Effector CD8-positive, alpha-beta T cell (primary cell): ENCODE measurements around the gene IGFN1.

Experiments
- DNase-seq: peaks from one replicate; lab custom pipeline; 2025; lab: John Stamatoyannopoulos, UW

The IGFN1 gene

DNA sequence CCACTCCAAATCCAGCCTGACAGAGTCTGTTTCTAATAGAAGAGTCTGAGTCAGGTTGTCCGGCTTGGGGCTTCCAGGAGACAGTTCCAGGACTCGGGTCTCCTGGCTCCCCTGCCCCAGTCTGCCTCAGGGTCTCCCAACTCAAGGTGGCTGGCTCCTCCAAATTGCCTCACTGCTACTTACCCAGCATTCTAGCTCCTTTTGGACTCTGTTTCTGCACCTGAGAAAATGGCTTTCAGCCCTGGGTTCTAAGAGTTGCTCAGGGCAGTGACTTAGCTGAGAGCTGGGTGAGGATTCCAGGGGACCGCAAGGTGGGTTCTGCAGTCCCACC, 5.5 kb upstream of the IGFN1 start:
- DNase-seq = no peak

- DNase-seq = no peak
These were observed 5.0 kb upstream of the IGFN1 start for GRCh38 chr1:201185527-201186128.

DNA sequence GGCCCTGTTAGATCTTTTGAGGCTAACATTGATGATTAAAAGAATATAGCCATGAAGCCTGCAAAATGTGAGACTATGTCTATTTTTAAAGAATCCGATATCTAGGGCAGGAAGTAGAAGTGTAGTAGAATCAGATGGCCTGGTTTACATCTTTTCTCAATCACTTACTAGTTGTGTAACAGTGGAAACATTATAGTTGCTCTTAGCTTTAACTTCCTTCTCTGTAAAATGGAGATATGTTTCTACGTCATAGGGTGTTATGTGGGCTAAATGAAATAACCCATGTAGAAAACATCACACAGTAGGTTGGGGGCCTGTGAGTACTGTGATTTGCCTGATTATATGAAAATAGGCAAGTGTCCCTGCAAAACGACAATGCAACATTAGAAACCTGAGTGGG, 4.4 kb upstream of the IGFN1 start:
- DNase-seq = no peak

- no peak for DNase-seq
These were observed 1.5 kb upstream of the IGFN1 start for GRCh38 chr1:201189085-201189484.

GRCh38 chr1:201190005-201190404, 619 bp upstream of the IGFN1 start:
- no peak for DNase-seq

DNA sequence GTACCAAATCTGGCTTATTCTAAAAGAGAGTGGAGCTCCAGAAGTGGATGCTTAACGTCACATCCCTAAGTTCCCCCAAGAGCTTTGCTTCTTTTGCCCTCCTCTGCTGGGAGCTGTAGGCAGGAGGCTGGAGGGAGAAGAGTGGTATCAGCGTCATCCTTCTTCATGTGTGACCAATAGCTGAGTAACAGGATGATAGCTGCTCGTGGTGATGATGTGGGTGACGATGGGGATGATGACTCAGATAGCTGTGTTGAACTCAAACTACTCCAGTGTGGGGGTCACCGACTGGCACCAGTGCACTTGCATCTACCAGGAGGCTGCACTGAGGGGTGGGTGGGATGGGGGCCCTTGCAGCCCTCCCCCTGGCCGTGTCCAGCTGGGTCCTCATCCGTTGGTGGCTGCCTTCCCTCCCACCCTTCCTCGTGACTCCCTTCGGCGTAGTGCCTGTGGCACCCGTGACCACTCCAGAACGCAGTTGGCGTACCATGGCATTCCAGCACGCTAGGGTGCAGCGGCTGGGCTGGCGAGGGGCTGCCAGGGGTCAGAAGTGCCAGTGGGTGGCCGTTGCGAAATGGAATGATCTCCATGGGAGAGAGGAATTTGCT, 1.1 kb downstream of the IGFN1 start:
- no peak for DNase-seq

DNA sequence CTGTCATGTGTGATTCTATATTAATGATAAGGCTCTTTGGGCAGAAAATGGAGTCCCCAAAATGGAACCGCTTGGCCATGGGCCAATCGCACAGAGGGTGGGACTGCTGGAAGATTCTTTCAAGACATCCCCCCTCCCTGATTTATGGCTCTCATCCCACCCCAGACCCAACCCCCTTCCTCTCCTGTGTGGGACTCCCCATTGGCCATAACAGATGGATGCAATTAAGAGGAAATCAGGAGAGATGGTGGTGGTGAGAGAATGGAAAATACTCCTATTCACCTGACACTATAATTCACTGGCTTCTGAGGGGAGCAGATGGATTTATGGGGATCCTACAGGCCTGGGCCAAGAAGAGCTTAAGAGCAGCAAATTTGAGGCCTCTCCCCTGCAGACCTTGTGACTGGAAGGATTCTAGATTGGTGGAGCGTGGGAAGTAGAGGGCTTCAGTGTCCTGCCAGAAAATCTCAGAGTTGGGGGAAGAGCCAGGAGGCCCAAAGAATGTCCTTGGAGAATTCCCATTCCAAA, 1.7 kb downstream of the IGFN1 start:
- no peak for DNase-seq

GRCh38 chr1:201194046-201194445, 3.4 kb downstream of the IGFN1 start:
- no peak for DNase-seq

GRCh38 chr1:201198598-201198997, 8.0 kb downstream of the IGFN1 start:
- no peak for DNase-seq

DNA sequence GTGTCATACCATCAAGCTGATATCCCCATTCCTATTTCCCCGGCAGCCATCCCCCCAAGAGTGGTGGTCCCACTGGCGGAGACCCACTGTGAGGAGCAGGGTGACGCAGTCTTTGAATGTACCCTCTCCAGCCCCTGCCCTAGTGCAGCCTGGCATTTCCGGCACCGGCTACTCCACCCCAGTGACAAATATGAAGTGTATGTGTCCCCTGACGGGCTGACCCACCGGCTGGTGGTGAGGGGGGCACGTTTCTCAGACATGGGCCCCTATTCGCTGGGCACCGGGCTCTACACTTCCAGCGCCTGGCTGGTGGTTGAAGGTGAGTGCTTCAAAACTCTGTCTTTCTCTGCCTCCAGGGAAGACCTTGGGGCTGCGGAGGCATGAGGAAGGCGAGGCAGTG, 14.4 kb downstream of the IGFN1 start:
- DNase-seq = no peak

DNA sequence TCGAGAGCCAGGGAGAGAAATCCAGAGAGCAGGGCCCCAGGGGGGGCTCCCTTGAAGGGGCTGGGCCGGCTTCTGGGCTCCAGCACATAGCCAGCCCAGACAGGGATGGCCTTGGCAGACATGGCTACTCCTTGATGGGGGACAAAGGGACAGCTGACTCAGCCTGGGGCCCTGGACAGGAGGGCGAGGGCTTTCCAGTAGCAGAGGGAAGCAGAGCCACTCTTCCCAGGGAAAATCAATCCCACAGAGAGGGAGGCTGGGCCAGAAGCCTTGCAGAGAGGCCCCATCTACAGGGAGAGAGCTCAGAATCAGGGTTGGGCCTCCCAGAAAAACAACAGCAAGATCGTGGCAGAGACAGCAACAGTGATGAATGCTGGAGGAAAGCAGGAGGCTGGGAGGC, 15.6 kb downstream of the IGFN1 start:
- no peak for DNase-seq

- DNase-seq = no peak
These were observed 16.4 kb downstream of the IGFN1 start for GRCh38 chr1:201207046-201207445.

GRCh38 chr1:201208236-201208635, 17.6 kb downstream of the IGFN1 start:
- DNase-seq = no peak

DNA sequence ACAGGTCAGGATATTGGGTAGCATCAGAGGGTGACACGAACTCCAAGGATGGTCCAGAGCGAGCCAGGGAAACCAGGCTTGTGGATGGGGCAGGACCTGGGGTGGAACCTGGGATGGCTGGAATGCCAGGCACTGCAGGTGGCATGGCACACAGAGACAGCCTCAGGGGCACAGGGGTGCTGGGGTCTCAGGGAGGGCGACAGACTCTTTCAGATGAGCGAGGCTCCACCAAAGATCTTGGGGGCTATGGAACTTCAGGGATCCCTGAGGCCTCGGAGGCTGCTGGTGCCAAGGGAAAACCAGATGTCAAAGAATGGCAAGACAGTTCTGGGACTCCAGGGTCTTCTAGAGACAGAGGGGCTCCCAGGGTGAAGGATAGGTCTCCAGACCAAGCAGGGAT, 21.4 kb downstream of the IGFN1 start:
- no peak for DNase-seq

- no peak for DNase-seq
These were observed 21.9 kb downstream of the IGFN1 start for GRCh38 chr1:201212461-201213055.

DNA sequence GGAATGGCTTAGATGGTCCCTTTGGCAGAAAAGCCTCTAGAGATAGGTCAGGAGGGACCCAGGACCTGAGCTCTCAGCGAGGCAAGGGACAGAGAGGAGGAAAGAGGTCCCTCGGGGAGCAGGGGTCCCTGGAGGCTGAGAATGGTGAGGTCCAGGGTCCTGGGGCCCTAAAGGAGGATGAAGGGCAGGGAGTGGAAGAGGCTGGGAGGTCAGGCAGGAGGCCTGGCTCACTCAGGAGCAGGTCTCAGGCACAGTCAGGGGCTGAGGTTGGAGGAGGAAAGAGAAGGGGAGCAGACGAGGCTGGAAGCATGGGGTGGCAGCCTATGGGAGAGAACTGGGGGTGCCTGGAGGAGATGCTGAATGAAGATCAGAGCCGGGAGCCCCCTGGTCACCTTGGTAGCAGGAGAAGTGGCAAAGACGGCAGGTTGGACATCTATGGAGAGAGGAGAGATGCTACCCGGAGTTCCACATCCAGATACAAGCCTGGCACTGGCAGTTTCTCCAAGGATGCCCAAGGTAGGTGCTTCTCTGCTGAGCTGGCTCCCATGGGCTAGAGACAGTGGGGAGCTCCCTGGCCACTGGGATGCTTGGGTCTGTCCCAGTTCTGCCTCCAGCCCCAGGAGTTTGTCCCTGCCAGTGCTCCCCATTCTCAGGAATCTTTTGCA, 22.6 kb downstream of the IGFN1 start:
- DNase-seq = no peak

DNA sequence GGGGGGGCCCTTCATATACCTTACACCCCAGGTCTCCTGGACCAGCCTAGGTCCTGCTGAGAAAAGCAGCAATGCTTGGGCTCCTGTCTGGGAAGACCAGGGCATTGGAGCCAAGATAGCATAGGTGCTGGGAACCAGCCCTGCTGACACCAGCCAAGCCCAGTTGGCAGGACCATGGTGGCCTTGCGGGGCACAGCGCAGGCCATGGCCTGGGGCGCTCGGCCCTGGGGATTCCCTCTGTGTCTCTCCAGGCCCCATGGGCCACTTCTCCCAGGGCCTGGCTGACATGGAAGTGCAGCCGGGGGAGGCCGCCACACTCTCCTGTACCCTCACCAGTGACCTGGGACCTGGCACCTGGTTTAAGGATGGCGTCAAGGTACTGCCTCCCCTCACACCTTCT, 23.3 kb downstream of the IGFN1 start:
- no peak for DNase-seq

- no peak for DNase-seq
These were observed 23.8 kb downstream of the IGFN1 start for GRCh38 chr1:201214461-201214860.

- DNase-seq = no peak
These were observed 24.3 kb downstream of the IGFN1 start for GRCh38 chr1:201214886-201215285.

DNA sequence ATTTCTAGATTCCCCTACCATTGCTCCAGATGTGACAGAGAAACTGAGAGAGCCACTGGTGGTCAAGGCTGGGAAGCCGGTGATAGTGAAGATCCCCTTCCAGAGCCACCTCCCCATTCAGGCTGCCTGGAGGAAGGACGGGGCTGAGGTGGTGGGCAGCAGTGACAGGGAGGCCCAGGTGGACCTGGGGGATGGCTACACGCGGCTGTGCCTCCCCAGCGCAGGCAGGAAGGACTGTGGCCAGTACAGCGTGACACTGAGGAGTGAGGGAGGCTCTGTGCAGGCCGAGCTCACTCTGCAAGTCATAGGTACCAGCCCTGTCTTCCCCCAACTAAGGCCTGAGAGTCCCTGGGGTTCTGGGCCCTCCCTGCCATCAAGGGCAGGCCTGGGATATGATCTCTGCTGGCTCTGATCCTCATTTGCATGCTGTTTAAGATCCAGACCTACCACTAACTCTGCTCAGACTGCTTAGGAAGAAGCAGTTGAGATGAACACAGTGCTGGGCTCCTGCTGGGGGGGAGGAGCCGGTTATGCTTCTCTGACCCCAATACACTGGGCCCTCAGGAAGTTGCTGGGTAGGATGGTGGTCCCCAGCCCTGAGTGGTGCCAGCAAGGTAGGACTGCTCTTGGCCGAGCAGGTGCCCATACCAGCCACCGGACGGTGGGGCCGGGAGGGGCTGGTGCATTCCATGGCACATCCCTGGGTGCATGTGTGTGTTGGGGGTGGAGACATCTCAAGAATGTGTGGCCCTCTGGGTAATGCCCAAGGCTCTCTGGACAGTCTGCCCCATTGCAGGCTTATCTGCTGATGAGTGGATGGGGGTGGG, 25.1 kb downstream of the IGFN1 start:
- no peak for DNase-seq

GRCh38 chr1:201216395-201217085, 25.9 kb downstream of the IGFN1 start:
- no peak for DNase-seq

GRCh38 chr1:201217146-201217545, 26.5 kb downstream of the IGFN1 start:
- DNase-seq = no peak
